GM12873 (cell line): ENCODE results near the gene GPSM1.

Experiments
- TF ChIP-seq, protein P1 (sequence below): IDR thresholded peaks from 2 replicates; pipeline ENCODE4 v1.5.1; 2012; ENCODE audit warnings: low read depth, mild to moderate bottlenecking, moderate library complexity, low read length, control low read depth; ENCODE audit not compliant: insufficient read depth; ENCODE audit errors: missing control alignments

The GPSM1 gene

GRCh38 chr9:136398286-136398685, 70.9 kb downstream of the GPSM1 start:
- TF ChIP-seq, protein P1, sequence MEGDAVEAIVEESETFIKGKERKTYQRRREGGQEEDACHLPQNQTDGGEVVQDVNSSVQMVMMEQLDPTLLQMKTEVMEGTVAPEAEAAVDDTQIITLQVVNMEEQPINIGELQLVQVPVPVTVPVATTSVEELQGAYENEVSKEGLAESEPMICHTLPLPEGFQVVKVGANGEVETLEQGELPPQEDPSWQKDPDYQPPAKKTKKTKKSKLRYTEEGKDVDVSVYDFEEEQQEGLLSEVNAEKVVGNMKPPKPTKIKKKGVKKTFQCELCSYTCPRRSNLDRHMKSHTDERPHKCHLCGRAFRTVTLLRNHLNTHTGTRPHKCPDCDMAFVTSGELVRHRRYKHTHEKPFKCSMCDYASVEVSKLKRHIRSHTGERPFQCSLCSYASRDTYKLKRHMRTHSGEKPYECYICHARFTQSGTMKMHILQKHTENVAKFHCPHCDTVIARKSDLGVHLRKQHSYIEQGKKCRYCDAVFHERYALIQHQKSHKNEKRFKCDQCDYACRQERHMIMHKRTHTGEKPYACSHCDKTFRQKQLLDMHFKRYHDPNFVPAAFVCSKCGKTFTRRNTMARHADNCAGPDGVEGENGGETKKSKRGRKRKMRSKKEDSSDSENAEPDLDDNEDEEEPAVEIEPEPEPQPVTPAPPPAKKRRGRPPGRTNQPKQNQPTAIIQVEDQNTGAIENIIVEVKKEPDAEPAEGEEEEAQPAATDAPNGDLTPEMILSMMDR, result no peak

DNA sequence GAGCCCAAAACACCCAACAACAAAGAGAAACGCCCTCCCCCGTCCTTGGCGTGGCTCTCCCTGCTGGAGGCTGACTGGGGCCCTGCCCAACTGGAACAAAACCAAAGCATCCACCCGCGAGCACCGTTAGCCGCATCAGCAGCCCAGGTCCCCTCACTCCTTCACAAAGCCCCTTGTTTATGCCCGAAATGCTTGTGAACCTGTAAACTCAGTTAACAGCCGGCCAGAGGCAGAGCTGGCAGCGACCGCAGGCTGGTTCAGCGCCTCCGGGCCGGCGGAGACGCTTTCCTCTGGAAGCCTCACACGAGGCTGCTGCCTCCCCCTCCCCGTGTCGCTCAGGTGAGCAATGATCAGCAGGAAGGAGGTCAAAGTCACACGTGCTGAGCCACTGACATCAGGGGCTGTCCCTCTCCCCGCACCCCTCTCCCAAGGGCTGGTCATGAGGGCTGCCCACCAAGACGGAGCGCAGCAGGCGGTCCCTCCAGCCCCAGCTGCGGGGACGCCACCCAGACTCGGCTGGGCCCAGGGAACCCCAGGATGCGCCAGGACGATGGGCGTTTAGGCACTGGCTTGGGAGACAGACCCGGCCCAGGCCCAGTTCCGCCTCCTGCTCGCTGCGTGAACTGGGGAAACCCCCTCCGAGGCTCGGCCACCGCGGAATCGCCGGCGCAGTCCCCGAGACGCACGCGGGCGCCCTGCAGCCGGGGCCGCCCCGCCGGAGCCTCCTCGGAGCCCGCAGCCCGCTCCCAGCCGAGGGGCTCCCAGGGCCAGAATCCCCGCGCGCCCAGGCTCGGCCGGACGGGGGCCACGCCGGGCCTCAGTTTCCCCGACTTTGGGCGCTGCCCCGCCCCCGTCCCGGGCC, 72.1 kb downstream of the GPSM1 start:
- TF ChIP-seq, protein P1, result no peak

- TF ChIP-seq, protein P1, result peak; percentile 89
Observed at GRCh38 chr9:136400038-136400834, 72.9 kb downstream of the GPSM1 start, which contains the start of gene SNAPC4. TSS of gene SNAPC4 (minus strand) at chr9:136400170. CDS start at chr9:136398428, 1,742 bp downstream.

DNA sequence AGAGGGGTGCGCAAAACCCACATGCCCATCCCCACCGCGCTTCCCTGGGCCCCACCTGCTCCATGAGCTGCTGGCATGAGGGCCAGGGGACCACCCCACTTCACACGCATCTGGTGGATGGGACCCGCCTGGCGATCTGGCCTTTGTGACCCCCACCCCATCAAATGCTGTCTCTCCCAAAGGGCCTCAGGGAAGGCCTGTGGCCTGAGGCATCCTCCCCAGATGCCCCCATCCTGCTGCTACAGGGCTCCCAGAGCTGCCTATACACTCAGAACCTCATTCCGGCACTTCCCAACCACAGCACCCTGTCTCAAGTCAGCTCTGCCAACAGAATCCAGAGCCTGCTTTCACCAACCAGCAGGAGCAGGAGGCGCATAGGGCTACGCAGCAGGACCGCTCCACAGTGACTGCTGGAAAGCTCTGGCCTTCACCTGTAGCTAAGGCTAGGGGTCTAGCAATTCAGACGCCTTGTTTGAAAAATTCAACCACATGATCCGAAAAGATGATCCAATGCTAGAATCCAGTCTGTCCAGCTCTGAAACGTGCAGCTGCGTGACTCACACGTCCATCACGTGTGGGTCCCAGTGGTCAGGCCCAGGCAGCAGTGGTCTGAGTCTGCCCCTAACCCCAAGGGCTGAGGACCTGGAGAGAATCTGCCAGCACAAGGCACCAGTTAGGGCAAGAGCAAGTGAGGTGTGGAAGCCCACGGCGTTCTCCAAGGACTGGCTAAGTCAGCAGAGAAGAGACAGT, 74.0 kb downstream of the GPSM1 start:
- TF ChIP-seq, protein P1, result no peak

GRCh38 chr9:136402067-136402466, 74.7 kb downstream of the GPSM1 start:
- TF ChIP-seq, protein P1, result no peak

DNA sequence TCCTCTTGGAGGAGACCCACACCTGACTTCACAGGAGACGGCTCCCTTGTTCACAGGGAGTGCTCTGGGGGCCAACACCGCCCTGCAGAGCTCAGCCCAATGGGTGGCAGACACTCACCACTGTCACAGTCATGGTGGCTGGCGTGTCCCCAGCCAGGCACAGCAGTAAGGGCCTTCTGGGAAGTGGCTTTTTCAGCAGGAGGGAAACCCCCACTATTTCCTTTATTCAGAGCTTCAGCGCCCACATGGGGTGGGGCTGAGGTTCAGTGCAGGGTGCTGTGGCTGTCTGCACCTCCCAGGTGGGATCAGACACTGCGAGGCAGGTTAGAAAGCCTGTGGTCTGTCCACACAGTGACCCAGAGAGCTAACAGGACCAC, 76.2 kb downstream of the GPSM1 start:
- TF ChIP-seq, protein P1, result peak; percentile 15
